ENCODE results near the gene DHRS4. TPM values are rescaled to one million over a fixed set of nuclear protein-coding genes. Genes with fewer than 3 reads are reported as not detected.

DHRS4 gene
- total and polyA plus RNA-seq, 2 of the 13 experiments (the other 11 are each of a cell fraction or from before 2014, with no cell fraction given): 23.9 to 45.1 TPM

DNA sequence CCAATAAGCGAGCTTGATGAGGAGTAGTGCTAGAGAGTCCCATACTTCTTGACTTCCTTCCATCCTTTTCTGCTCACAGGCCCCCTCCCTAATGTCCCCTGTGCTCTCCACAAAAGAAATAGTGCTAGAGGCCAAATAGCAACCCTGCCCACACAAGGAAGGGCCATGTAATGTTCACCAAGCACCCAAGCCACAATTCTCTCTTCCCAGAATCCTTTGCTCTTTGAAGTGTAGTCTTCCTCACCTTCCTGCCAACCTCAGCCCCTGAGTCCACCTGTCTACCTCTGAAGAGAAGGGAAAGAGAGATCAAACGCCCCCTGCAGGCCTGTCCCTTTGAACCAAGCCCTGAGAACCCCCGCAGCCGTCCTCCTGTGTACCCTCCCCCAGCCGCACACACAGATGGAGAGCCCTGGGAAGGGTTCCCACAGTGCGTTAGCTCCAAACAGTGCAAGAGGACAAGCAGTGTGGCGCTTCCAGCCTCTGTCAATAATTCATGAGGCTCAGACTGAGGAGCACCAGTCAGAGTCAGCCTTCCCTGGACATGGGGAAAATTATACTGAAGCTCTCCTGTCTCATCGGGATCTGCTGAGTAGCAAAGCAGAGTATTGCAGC, 1.9 kb upstream of the DHRS4 start:
- peak; percentile 69 for ATAC-seq
- intact Hi-C loops (cut with micrococcal nuclease; ENCODE audit: unreplicated experiment) (loop anchor here (5.0 kb wide), 1 partner anchor 69 kb away; no protein-coding TSS in a partner anchor), in situ Hi-C loops (cut with HindIII; ENCODE audit: extremely low pct_ligation_motif_present, low pct_unique_long_range_greater_than_20kb) (no loop called here)
- DNase-seq (ENCODE audit: low spot score): peak; percentile 89
- Histone ChIP-seq H3K79me2 (ENCODE audit: insufficient read depth, low read length) (peaks cover 5% of the 10 kb centered on the region), H3K9me3 (ENCODE audit: low read length) (no peaks in the 10 kb centered on the region), H3K27ac (ENCODE audit: extremely low read length, insufficient read depth, low read length) (no peak overlapping the region), H3K27me3 (ENCODE audit: control insufficient read depth in 1 of 2, insufficient read depth in 2 of 2, low read length in 2 of 2) (no peaks in the 10 kb centered on the region), H2AFZ (ENCODE audit: low read length) (no peak overlapping the region), H4K20me1 (ENCODE audit: insufficient read depth, low read length) (no peaks in the 10 kb centered on the region), H3K4me1 (ENCODE audit: insufficient read depth, low read length) (peaks cover 27% of the 10 kb centered on the region), H3K4me2 (ENCODE audit: low read depth, low read length) (peak overlapping the region; percentile 97), H3K36me3 (replicated peaks in 1 of 2; ENCODE audit: control insufficient read depth in 1 of 2, insufficient read depth in 2 of 2, low read length in 2 of 2) (no peaks in the 10 kb centered on the region), H3K4me3 (replicated peaks in 1 of 3; ENCODE audit: insufficient read depth in 1 of 3, low read depth in 2 of 3, low read length in 3 of 3) (peak overlapping the region in 1 of 3 experiments; percentile 41; a peak in 2 of 6 replicates), H3K9ac (ENCODE audit: insufficient read depth, low read depth, low read length) (peak overlapping the region; percentile 5; the same call in 1 of the 2 replicates)
- FAIRE-seq: no peak
- WGBS (ENCODE audit: low lambda C conversion rate): 22% methylated on average over 8 of the region's 8 CpGs
- ChIA-PET CTCF (ENCODE audit: low intra/inter-chr PET ratio, low total read pairs) (interaction anchor here (0.6 to 1.2 kb wide), 2 partner anchors 22 to 488 kb away, joined by 4 to 6 read pairs; no protein-coding TSS in a partner anchor), POLR2A (interaction anchor here (0.6 to 3.1 kb wide), 4 partner anchors 142 to 318 kb away, joined by 3 to 17 read pairs (median 4); partner anchors contain the start of genes DHRS2 and PCK2)
- no TSS peak for BruUV-seq (replicated peaks)
- TF ChIP-seq ZNF629 (CRISPR knock-in tag; conservative IDR thresholded peaks at IDR 0.05) (no peak), KLF16 (CRISPR knock-in tag; IDR thresholded peaks at IDR 0.05) (0 out of 4 replicates have a peak, but pooled peaks of 1 of the 2 experiments have one; percentile 14), GFI1 (CRISPR knock-in tag; IDR thresholded peaks at IDR 0.05; ENCODE audit: borderline replicate concordance) (peak; percentile 43; the same call in 1 of the 2 replicates), IRX3 (CRISPR knock-in tag; IDR thresholded peaks at IDR 0.05; ENCODE audit: borderline replicate concordance, low read depth) (0 out of 2 replicates have a peak, but pooled peaks have one; percentile 31), ZNF335 (CRISPR knock-in tag; IDR thresholded peaks at IDR 0.05) (no peak), HOXA3 (CRISPR knock-in tag; IDR thresholded peaks at IDR 0.05) (peak; percentile 57; the same call in 1 of the 2 replicates), SCMH1 (CRISPR knock-in tag; IDR thresholded peaks at IDR 0.05; ENCODE audit: borderline replicate concordance) (no peak), ZSCAN22 (CRISPR knock-in tag; IDR thresholded peaks at IDR 0.05) (no peak), ARID2 (CRISPR knock-in tag; IDR thresholded peaks at IDR 0.05; ENCODE audit: borderline replicate concordance) (no peak), ARNT2 (CRISPR knock-in tag; IDR thresholded peaks at IDR 0.05; ENCODE audit: low read depth) (no peak)
- TF ChIP-seq, protein P1, sequence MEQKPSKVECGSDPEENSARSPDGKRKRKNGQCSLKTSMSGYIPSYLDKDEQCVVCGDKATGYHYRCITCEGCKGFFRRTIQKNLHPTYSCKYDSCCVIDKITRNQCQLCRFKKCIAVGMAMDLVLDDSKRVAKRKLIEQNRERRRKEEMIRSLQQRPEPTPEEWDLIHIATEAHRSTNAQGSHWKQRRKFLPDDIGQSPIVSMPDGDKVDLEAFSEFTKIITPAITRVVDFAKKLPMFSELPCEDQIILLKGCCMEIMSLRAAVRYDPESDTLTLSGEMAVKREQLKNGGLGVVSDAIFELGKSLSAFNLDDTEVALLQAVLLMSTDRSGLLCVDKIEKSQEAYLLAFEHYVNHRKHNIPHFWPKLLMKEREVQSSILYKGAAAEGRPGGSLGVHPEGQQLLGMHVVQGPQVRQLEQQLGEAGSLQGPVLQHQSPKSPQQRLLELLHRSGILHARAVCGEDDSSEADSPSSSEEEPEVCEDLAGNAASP (CRISPR knock-in tag; IDR thresholded peaks at IDR 0.05; ENCODE audit: borderline replicate concordance): no peak
- TF ChIP-seq, protein P2, sequence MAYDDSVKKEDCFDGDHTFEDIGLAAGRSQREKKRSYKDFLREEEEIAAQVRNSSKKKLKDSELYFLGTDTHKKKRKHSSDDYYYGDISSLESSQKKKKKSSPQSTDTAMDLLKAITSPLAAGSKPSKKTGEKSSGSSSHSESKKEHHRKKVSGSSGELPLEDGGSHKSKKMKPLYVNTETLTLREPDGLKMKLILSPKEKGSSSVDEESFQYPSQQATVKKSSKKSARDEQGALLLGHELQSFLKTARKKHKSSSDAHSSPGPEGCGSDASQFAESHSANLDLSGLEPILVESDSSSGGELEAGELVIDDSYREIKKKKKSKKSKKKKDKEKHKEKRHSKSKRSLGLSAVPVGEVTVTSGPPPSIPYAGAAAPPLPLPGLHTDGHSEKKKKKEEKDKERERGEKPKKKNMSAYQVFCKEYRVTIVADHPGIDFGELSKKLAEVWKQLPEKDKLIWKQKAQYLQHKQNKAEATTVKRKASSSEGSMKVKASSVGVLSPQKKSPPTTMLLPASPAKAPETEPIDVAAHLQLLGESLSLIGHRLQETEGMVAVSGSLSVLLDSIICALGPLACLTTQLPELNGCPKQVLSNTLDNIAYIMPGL (CRISPR knock-in tag; IDR thresholded peaks at IDR 0.05; ENCODE audit: borderline replicate concordance in 1 of 2, low read depth in 1 of 2): peak; percentile 57 to 69
- TF ChIP-seq, protein P3, sequence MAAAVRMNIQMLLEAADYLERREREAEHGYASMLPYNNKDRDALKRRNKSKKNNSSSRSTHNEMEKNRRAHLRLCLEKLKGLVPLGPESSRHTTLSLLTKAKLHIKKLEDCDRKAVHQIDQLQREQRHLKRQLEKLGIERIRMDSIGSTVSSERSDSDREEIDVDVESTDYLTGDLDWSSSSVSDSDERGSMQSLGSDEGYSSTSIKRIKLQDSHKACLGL (CRISPR knock-in tag; IDR thresholded peaks at IDR 0.05): no peak
- TF ChIP-seq, protein P4, sequence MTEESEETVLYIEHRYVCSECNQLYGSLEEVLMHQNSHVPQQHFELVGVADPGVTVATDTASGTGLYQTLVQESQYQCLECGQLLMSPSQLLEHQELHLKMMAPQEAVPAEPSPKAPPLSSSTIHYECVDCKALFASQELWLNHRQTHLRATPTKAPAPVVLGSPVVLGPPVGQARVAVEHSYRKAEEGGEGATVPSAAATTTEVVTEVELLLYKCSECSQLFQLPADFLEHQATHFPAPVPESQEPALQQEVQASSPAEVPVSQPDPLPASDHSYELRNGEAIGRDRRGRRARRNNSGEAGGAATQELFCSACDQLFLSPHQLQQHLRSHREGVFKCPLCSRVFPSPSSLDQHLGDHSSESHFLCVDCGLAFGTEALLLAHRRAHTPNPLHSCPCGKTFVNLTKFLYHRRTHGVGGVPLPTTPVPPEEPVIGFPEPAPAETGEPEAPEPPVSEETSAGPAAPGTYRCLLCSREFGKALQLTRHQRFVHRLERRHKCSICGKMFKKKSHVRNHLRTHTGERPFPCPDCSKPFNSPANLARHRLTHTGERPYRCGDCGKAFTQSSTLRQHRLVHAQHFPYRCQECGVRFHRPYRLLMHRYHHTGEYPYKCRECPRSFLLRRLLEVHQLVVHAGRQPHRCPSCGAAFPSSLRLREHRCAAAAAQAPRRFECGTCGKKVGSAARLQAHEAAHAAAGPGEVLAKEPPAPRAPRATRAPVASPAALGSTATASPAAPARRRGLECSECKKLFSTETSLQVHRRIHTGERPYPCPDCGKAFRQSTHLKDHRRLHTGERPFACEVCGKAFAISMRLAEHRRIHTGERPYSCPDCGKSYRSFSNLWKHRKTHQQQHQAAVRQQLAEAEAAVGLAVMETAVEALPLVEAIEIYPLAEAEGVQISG (CRISPR knock-in tag; IDR thresholded peaks at IDR 0.05): peak; percentile 82
